ENCODE results near the gene SAMMSON. TPM values are rescaled to one million over a fixed set of nuclear protein-coding genes. Genes with fewer than 3 reads are reported as not detected.

The SAMMSON gene
- total and polyA plus RNA-seq, 2 experiments from 2014 or later: not detected

DNA sequence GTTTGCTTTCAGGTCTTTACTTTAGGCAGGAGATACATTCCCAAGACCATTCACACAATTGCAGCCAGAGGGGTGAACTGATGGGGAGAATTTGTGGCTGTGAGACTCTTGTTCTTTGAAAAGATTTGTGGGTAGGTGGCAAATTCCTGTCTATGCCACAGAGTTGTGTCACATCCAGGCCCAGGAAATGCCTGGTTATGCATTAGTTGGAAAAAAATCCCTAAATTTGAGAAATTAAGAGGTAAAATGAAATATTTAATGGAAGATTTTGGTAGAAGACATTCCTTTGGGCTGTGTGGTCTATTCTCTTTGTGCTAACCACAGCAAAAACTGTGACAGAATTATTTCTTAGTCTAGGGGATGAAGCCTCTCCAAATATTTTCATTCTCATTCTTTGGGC is 28.8 kb downstream of the SAMMSON start (continued):
- TF ChIP-seq, protein P1, sequence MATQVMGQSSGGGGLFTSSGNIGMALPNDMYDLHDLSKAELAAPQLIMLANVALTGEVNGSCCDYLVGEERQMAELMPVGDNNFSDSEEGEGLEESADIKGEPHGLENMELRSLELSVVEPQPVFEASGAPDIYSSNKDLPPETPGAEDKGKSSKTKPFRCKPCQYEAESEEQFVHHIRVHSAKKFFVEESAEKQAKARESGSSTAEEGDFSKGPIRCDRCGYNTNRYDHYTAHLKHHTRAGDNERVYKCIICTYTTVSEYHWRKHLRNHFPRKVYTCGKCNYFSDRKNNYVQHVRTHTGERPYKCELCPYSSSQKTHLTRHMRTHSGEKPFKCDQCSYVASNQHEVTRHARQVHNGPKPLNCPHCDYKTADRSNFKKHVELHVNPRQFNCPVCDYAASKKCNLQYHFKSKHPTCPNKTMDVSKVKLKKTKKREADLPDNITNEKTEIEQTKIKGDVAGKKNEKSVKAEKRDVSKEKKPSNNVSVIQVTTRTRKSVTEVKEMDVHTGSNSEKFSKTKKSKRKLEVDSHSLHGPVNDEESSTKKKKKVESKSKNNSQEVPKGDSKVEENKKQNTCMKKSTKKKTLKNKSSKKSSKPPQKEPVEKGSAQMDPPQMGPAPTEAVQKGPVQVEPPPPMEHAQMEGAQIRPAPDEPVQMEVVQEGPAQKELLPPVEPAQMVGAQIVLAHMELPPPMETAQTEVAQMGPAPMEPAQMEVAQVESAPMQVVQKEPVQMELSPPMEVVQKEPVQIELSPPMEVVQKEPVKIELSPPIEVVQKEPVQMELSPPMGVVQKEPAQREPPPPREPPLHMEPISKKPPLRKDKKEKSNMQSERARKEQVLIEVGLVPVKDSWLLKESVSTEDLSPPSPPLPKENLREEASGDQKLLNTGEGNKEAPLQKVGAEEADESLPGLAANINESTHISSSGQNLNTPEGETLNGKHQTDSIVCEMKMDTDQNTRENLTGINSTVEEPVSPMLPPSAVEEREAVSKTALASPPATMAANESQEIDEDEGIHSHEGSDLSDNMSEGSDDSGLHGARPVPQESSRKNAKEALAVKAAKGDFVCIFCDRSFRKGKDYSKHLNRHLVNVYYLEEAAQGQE (IDR thresholded peaks at IDR 0.05; ENCODE audit: unreplicated experiment): no peak
- no peak for TF ChIP-seq EZH2phosphoT487 (IDR thresholded peaks at IDR 0.05; ENCODE audit: unreplicated experiment)

DNA sequence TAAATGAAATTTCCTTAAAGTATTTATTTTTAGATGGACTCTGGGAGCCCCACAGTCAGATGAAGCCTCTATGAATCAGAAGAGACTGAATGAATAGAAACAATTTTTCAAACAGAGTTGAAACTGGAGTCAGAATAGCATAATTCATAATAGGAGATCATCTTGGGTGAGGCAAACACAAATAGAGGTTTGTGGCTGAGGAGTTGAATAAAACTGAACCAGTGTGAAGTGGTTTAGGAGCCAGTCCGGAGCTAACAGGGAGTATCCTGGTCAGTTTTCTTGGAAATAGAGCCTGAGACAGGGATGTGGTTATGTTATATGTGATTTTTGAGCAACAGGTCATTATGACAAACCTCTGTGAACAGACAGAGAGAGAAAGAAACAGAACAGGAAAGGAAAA is 39.2 kb downstream of the SAMMSON start:
- no peak for ATAC-seq
- H3K4me1 Mint-ChIP-seq: peaks cover 13% of the 10 kb centered on the region; the same call in 2 of the 3 replicates
- TF ChIP-seq, protein P2, sequence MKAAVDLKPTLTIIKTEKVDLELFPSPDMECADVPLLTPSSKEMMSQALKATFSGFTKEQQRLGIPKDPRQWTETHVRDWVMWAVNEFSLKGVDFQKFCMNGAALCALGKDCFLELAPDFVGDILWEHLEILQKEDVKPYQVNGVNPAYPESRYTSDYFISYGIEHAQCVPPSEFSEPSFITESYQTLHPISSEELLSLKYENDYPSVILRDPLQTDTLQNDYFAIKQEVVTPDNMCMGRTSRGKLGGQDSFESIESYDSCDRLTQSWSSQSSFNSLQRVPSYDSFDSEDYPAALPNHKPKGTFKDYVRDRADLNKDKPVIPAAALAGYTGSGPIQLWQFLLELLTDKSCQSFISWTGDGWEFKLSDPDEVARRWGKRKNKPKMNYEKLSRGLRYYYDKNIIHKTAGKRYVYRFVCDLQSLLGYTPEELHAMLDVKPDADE (IDR thresholded peaks at IDR 0.05): no peak
- no peak for TF ChIP-seq CREB1 (CRISPR knock-in tag; IDR thresholded peaks at IDR 0.05; ENCODE audit: low read depth)
- no peak for TF ChIP-seq ZNF114 (CRISPR knock-in tag; IDR thresholded peaks at IDR 0.05)
- no peak for TF ChIP-seq EZH2 (IDR thresholded peaks at IDR 0.05; ENCODE audit: low read depth, unreplicated experiment)
- no peak for TF ChIP-seq STAT1 (IDR thresholded peaks at IDR 0.05; ENCODE audit: unreplicated experiment)
- no peak for TF ChIP-seq NANOG (IDR thresholded peaks at IDR 0.05; ENCODE audit: borderline replicate concordance)
- TF ChIP-seq POLR2AphosphoS5 (IDR thresholded peaks at IDR 0.05; ENCODE audit: low read depth): no peak
- TF ChIP-seq, protein P3, sequence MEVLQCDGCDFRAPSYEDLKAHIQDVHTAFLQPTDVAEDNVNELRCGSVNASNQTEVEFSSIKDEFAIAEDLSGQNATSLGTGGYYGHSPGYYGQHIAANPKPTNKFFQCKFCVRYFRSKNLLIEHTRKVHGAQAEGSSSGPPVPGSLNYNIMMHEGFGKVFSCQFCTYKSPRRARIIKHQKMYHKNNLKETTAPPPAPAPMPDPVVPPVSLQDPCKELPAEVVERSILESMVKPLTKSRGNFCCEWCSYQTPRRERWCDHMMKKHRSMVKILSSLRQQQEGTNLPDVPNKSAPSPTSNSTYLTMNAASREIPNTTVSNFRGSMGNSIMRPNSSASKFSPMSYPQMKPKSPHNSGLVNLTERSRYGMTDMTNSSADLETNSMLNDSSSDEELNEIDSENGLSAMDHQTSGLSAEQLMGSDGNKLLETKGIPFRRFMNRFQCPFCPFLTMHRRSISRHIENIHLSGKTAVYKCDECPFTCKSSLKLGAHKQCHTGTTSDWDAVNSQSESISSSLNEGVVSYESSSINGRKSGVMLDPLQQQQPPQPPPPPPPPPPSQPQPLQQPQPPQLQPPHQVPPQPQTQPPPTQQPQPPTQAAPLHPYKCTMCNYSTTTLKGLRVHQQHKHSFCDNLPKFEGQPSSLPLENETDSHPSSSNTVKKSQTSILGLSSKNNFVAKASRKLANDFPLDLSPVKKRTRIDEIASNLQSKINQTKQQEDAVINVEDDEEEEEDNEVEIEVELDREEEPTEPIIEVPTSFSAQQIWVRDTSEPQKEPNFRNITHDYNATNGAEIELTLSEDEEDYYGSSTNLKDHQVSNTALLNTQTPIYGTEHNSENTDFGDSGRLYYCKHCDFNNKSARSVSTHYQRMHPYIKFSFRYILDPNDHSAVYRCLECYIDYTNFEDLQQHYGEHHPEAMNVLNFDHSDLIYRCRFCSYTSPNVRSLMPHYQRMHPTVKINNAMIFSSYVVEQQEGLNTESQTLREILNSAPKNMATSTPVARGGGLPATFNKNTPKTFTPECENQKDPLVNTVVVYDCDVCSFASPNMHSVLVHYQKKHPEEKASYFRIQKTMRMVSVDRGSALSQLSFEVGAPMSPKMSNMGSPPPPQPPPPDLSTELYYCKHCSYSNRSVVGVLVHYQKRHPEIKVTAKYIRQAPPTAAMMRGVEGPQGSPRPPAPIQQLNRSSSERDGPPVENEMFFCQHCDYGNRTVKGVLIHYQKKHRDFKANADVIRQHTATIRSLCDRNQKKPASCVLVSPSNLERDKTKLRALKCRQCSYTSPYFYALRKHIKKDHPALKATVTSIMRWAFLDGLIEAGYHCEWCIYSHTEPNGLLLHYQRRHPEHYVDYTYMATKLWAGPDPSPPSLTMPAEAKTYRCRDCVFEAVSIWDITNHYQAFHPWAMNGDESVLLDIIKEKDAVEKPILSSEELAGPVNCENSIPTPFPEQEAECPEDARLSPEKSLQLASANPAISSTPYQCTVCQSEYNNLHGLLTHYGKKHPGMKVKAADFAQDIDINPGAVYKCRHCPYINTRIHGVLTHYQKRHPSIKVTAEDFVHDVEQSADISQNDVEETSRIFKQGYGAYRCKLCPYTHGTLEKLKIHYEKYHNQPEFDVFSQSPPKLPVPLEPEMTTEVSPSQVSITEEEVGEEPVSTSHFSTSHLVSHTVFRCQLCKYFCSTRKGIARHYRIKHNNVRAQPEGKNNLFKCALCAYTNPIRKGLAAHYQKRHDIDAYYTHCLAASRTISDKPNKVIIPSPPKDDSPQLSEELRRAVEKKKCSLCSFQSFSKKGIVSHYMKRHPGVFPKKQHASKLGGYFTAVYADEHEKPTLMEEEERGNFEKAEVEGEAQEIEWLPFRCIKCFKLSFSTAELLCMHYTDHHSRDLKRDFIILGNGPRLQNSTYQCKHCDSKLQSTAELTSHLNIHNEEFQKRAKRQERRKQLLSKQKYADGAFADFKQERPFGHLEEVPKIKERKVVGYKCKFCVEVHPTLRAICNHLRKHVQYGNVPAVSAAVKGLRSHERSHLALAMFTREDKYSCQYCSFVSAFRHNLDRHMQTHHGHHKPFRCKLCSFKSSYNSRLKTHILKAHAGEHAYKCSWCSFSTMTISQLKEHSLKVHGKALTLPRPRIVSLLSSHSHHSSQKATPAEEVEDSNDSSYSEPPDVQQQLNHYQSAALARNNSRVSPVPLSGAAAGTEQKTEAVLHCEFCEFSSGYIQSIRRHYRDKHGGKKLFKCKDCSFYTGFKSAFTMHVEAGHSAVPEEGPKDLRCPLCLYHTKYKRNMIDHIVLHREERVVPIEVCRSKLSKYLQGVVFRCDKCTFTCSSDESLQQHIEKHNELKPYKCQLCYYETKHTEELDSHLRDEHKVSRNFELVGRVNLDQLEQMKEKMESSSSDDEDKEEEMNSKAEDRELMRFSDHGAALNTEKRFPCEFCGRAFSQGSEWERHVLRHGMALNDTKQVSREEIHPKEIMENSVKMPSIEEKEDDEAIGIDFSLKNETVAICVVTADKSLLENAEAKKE (CRISPR knock-in tag; IDR thresholded peaks at IDR 0.05): no peak
- TF ChIP-seq, protein P4, sequence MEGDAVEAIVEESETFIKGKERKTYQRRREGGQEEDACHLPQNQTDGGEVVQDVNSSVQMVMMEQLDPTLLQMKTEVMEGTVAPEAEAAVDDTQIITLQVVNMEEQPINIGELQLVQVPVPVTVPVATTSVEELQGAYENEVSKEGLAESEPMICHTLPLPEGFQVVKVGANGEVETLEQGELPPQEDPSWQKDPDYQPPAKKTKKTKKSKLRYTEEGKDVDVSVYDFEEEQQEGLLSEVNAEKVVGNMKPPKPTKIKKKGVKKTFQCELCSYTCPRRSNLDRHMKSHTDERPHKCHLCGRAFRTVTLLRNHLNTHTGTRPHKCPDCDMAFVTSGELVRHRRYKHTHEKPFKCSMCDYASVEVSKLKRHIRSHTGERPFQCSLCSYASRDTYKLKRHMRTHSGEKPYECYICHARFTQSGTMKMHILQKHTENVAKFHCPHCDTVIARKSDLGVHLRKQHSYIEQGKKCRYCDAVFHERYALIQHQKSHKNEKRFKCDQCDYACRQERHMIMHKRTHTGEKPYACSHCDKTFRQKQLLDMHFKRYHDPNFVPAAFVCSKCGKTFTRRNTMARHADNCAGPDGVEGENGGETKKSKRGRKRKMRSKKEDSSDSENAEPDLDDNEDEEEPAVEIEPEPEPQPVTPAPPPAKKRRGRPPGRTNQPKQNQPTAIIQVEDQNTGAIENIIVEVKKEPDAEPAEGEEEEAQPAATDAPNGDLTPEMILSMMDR (conservative IDR thresholded peaks at IDR 0.05; ENCODE audit: low read depth in 2 of 2): no peak

More for the DNA sequence above, 39.2 kb downstream of the SAMMSON start:
- no peaks in the 10 kb centered on the region for H4K20me1 ChIP-seq (replicated peaks; ENCODE audit: insufficient read depth)
- no peak overlapping the region for H2AFZ ChIP-seq
- Mint-ChIP-seq H3K27me3 (ENCODE audit: insufficient read depth, low read depth, poor library complexity) (no peaks in the 10 kb centered on the region), H3K27ac (no peak overlapping the region), H3K9me3 (0 out of 3 replicates have a peak, but pooled peaks cover 2% of the 10 kb centered on the region), H3K36me3 (ENCODE audit: low read depth) (no peaks in the 10 kb centered on the region), H3K4me3 (no peak overlapping the region)
- no peaks in the 10 kb centered on the region for H3F3A ChIP-seq (replicated peaks; ENCODE audit: low read depth)
- H3K27ac ChIP-seq (ENCODE audit: low read depth): no peak overlapping the region
- peaks cover 6% of the 10 kb centered on the region for H3K4me1 ChIP-seq (ENCODE audit: insufficient read depth)
- H3K4me3 ChIP-seq: no peak overlapping the region
- H3K79me2 ChIP-seq (replicated peaks; ENCODE audit: insufficient read depth): no peaks in the 10 kb centered on the region
- H3K4me2 ChIP-seq: no peak overlapping the region
- DNase-seq (ENCODE audit: low spot score): no peak
- no peaks in the 10 kb centered on the region for H3K27me3 ChIP-seq (ENCODE audit: insufficient read depth)
- no peaks in the 10 kb centered on the region for H3K36me3 ChIP-seq (ENCODE audit: insufficient read depth)
- H3K9me2 ChIP-seq (ENCODE audit: insufficient read depth): peaks cover 9% of the 10 kb centered on the region; the same call in 1 of the 2 replicates

All from GM23338 (cell line).